IPS DF 6.9 (cell line): Measurements from ENCODE around the gene PAQR9.

Experiments used
- DNase-seq: peaks from one replicate; pipeline ENCODE4 v3.0.0-alpha.2; 2013; ENCODE audit warnings: low read depth, low spot score
- H3K27ac ChIP-seq: one replicate; pipeline ENCODE4 v1.5.1; 2013; ENCODE audit warnings: low read length, control low read depth
- H3K27me3 ChIP-seq: 2 replicates; pipeline ENCODE4 v1.6.1; 2013; ENCODE audit warnings: mild to moderate bottlenecking, low read length; ENCODE audit not compliant: control insufficient read depth, insufficient read depth
- H3K36me3 ChIP-seq: 2 replicates; pipeline ENCODE4 v1.6.1; 2013; ENCODE audit warnings: low read length; ENCODE audit not compliant: control insufficient read depth, insufficient read depth
- H3K4me1 ChIP-seq: 2 replicates; pipeline ENCODE4 v1.6.1; 2013; ENCODE audit warnings: low read length; ENCODE audit not compliant: control insufficient read depth, insufficient read depth
- H3K4me3 ChIP-seq: 2 replicates; pipeline ENCODE4 v1.5.1; 2013; ENCODE audit warnings: mild to moderate bottlenecking, low read length
- H3K9me3 ChIP-seq: 2 replicates; pipeline ENCODE4 v1.6.1; 2013; ENCODE audit warnings: low read length, inconsistent platforms; ENCODE audit not compliant: control insufficient read depth, insufficient read depth
- whole genome bisulfite sequencing: extraction: QIAGEN DNeasy Blood & Tissue Kit; methylation state at CpG from one replicate; pipeline ENCODE4 v1.1.7; 2013; ENCODE audit warnings: mixed read lengths, missing lambda C conversion rate; ENCODE audit not compliant: insufficient read length, insufficient coverage; 5-methylcytosine and 5-hydroxymethylcytosine counted together

The PAQR9 gene, protein sequence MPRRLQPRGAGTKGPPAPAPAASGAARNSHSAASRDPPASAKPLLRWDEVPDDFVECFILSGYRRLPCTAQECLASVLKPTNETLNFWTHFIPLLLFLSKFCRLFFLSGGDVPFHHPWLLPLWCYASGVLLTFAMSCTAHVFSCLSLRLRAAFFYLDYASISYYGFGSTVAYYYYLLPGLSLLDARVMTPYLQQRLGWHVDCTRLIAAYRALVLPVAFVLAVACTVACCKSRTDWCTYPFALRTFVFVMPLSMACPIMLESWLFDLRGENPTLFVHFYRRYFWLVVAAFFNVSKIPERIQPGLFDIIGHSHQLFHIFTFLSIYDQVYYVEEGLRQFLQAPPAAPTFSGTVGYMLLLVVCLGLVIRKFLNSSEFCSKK

DNA sequence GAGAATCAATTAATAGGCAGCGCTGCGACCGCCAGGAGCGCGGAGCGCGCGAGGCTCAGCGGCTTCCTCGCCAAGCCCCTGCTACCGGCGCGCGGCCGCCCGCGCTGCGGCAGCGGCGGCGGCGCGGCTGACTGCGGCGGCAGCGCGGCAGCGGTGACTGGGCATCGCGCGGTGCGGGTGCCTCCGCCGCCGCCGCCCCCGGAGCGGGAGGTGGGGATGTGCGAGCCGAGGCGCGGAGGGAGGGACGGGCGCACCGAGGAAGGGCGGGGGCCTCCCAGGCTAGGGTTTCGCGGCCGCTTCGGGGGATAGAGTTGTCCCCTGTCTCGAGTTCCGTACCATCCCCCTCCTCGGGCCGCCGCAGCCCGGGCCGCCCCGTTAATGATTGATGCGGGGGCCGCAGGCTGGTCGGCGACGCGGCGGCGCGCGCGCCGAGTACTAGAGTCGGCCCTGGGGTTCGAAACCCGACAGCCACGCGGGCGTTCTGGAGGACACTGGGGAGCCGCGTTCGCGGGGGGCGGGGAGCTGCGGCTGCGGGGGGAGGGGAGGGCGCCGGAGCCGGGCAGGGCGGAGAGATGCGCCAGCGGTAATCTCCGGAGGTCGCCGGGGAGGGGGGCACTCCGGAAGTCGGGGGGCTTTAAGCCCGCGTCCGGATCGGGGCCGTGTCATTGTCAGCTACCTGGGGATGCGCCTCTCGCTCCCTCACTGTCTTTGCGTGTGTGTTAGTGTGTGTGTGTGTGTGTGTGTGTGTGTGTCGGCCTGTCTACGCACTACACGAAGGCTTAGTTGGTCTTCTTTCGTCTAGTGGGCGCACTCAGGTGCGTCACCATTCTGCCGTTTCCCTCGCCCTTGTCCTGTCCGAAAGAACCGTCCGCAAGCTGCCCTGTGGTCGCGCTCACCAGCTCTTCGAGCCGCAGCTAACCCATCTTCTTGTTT, at the start of gene PAQR9:
Gene PAQR9 (minus strand): TSS at position 159 of the 933 bp plus-strand sequence. CDS start 338 bp downstream, outside the sequence.
- WGBS = no CpG with 5 or more reads among the region's 117 CpGs
- H3K4me1 ChIP-seq = peaks cover 5% of the 10 kb centered on the region; the same call in 1 of the 2 replicates
- peak within 1 kb of the TSS; percentile 61; the same call in 1 of the 2 replicates for H3K4me3 ChIP-seq
- H3K27ac ChIP-seq = no peak within 1 kb of the TSS
- H3K9me3 ChIP-seq = no peaks in the 10 kb centered on the region
- no peaks in the 10 kb centered on the region for H3K36me3 ChIP-seq
- peaks cover 9% of the 10 kb centered on the region; the same call in 1 of the 2 replicates for H3K27me3 ChIP-seq
- no peak for DNase-seq

GRCh38 chr3:143011705-143012104, 48.2 kb upstream of the PAQR9 start:
- H3K9me3 ChIP-seq = no peaks in the 10 kb centered on the region
- 100% methylated on average over 1 of the region's 3 CpGs for WGBS
- no peaks in the 10 kb centered on the region for H3K36me3 ChIP-seq
- no peak overlapping the region for H3K27ac ChIP-seq
- DNase-seq = no peak
- H3K27me3 ChIP-seq = no peaks in the 10 kb centered on the region
- no peaks in the 10 kb centered on the region for H3K4me1 ChIP-seq
- no peak overlapping the region for H3K4me3 ChIP-seq

- no peak for DNase-seq
- H3K27ac ChIP-seq = no peak overlapping the region
- H3K4me1 ChIP-seq = no peaks in the 10 kb centered on the region
- no peaks in the 10 kb centered on the region for H3K36me3 ChIP-seq
- no peaks in the 10 kb centered on the region for H3K27me3 ChIP-seq
- no peak overlapping the region for H3K4me3 ChIP-seq
- no CpG with 5 or more reads among the region's 3 CpGs for WGBS
- H3K9me3 ChIP-seq = no peaks in the 10 kb centered on the region
Measured at GRCh38 chr3:143010024-143010423, 46.5 kb upstream of the PAQR9 start.

- H3K4me3 ChIP-seq = no peak overlapping the region
- no peak for DNase-seq
- no CpG with 5 or more reads among the region's 2 CpGs for WGBS
Measured at GRCh38 chr3:143004823-143005222, 41.3 kb upstream of the PAQR9 start.

GRCh38 chr3:143002727-143003126, 39.3 kb upstream of the PAQR9 start:
- Histone ChIP-seq H3K9me3 (no peaks in the 10 kb centered on the region), H3K27me3 (no peaks in the 10 kb centered on the region), H3K4me3 (peak overlapping the region; percentile 89; the same call in 1 of the 2 replicates), H3K36me3 (no peaks in the 10 kb centered on the region), H3K4me1 (0 out of 2 replicates have a peak, but pooled peaks cover 1% of the 10 kb centered on the region), H3K27ac (no peak overlapping the region)
- WGBS = no CpG with 5 or more reads among the region's 9 CpGs
- no peak for DNase-seq

More at GRCh38 chr3:143004823-143005222, 41.3 kb upstream of the PAQR9 start:
- no peaks in the 10 kb centered on the region for H3K9me3 ChIP-seq
- 0 out of 2 replicates have a peak, but pooled peaks cover 1% of the 10 kb centered on the region for H3K4me1 ChIP-seq
- no peak overlapping the region for H3K27ac ChIP-seq
- no peaks in the 10 kb centered on the region for H3K36me3 ChIP-seq
- H3K27me3 ChIP-seq = no peaks in the 10 kb centered on the region

DNA sequence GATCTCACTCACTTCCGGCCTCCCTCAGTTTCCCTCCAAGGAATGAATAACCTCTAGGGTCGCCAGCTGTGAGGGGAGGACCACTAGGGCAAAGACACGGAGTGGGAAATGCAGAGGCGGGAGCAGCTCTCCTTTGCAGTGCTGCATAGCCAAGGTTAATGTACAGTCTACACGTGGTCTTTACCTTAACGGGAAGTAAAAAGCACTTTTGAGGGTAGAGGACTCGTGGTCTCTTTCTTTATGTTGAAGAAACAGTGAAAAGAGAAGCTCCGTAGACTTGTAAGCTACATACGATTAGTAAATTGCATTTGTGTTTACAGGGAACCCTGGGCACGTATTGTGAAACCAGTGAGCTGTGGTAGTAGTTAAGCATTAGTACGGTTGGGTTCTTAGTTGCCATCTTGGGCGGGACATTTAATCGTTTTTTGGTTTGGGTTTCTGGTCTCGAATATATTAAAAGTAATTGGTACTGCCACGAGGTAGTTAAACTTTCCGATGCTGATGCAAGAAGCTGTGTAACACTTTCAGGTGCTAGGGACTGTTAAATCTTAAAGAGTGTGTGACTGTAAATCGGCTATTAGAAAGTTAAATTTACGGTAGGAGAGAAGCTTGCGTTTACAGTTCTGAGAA, 38.7 kb upstream of the PAQR9 start:
- no peak for DNase-seq
- Histone ChIP-seq H3K27me3 (no peaks in the 10 kb centered on the region), H3K4me3 (peak overlapping the region; percentile 89), H3K27ac (no peak overlapping the region), H3K9me3 (no peaks in the 10 kb centered on the region), H3K36me3 (no peaks in the 10 kb centered on the region), H3K4me1 (0 out of 2 replicates have a peak, but pooled peaks cover 1% of the 10 kb centered on the region)
- no CpG with 5 or more reads among the region's 19 CpGs for WGBS

DNA sequence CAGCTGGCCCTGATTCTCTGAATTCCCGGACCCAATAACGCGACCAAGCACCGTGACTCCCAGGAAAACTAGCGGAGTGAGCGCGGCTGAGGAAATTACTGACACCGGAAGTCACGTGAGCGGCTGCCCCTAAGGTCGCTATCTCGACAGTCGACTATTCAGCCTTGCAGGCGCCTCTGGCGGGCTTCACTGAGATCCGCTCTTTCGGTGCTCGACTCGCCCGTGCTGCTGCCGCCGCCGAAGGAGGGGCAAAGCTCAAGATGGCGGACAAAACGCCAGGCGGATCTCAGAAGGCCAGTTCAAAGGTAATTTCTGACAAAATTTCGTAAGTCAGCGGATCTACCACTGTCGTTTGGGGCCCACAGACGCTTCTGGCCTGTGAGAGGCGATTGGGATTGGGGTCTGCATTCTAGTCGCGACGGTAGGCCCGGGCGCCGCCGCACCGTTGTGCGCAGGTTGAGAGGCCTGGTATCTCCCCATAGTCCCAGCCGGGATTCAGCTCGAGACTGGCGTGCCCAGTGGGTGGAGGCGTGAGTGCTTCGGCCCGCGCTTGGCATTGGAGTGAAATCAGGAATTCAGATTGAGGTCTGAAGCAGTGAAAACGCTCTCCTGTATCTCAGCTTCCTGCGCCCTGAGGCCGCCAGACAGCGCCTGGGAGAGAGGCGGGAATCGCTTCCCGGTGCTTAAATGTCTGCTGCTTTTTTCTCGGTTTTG, 38.1 kb upstream of the PAQR9 start, which contains the start of gene U2SURP:
Gene U2SURP (plus strand): TSS at position 202 of the 714 bp plus-strand sequence. CDS start 59 bp downstream, at position 261.
- no CpG with 5 or more reads among the region's 55 CpGs for WGBS
- 0 out of 2 replicates have a peak, but pooled peaks cover 1% of the 10 kb centered on the region for H3K4me1 ChIP-seq

GRCh38 chr3:143001034-143001368, 37.5 kb upstream of the PAQR9 start:
- WGBS = no CpG with 5 or more reads among the region's 15 CpGs
- H3K27ac ChIP-seq = no peak overlapping the region
- DNase-seq = no peak
- 0 out of 2 replicates have a peak, but pooled peaks cover 1% of the 10 kb centered on the region for H3K4me1 ChIP-seq
- no peaks in the 10 kb centered on the region for H3K27me3 ChIP-seq
- no peaks in the 10 kb centered on the region for H3K9me3 ChIP-seq
- peak overlapping the region; percentile 89; the same call in 1 of the 2 replicates for H3K4me3 ChIP-seq
- no peaks in the 10 kb centered on the region for H3K36me3 ChIP-seq

More for the DNA sequence above, 38.1 kb upstream of the PAQR9 start, which contains the start of gene U2SURP:
- no peak within 1 kb of the TSS for H3K27ac ChIP-seq
- no peaks in the 10 kb centered on the region for H3K27me3 ChIP-seq
- DNase-seq = peak; percentile 93
- peak within 1 kb of the TSS; percentile 89 for H3K4me3 ChIP-seq
- H3K36me3 ChIP-seq = no peaks in the 10 kb centered on the region
- H3K9me3 ChIP-seq = no peaks in the 10 kb centered on the region

- 0 out of 2 replicates have a peak, but pooled peaks cover 1% of the 10 kb centered on the region for H3K4me1 ChIP-seq
- no CpG with 5 or more reads among the region's 10 CpGs for WGBS
- H3K9me3 ChIP-seq = no peaks in the 10 kb centered on the region
- no peak for DNase-seq
- H3K27ac ChIP-seq = no peak overlapping the region
- no peaks in the 10 kb centered on the region for H3K27me3 ChIP-seq
- no peaks in the 10 kb centered on the region for H3K36me3 ChIP-seq
- H3K4me3 ChIP-seq = peak overlapping the region; percentile 89; the same call in 1 of the 2 replicates
Measured at GRCh38 chr3:143000528-143000927, 37.1 kb upstream of the PAQR9 start.
